ENCODE measurements around the gene PTGIS.

- TF ChIP-seq CTCF (IDR thresholded peaks at IDR 0.05) (no peak), EZH2 (IDR thresholded peaks at IDR 0.05; ENCODE audit: borderline replicate concordance, insufficient read depth, low read depth, low read length, poor library complexity, severe bottlenecking) (no peak)
Measured at GRCh38 chr20:49476016-49476355, 92.0 kb downstream of the PTGIS start.
